Esophagus muscularis mucosa (tissue), 4 donors: Measurements from ENCODE around the gene SLC17A3. TPM values are rescaled to one million over a fixed set of nuclear protein-coding genes. Genes with fewer than 3 reads are reported as not detected.

Experiments
- DNase-seq: peaks from one replicate; pipeline ENCODE4 v3.0.0-alpha.2; 2017; ENCODE audit errors: extremely low spot score
- H3K27ac ChIP-seq, 4 donors: fragments of 200-600 bp; sonication (generic); replicated peaks in 1 of 4; 1 replicate in 3 of 4; 2 replicates in 1 of 4; pipeline ENCODE4 v1.5.1; 2016 to 2019; ENCODE audit warnings: mild to moderate bottlenecking in 1 of 4
- H3K27me3 ChIP-seq, 4 donors: fragments of 200-600 bp; sonication (generic); one replicate each; pipeline versions ENCODE4 v1.5.1 to v1.6.0; 2016 to 2019
- H3K36me3 ChIP-seq, 4 donors: fragments of 200-600 bp; sonication (generic); one replicate each; pipeline ENCODE4 v1.5.1; 2016 to 2019
- H3K4me1 ChIP-seq, 4 donors: fragments of 200-600 bp; sonication (generic); one replicate each; pipeline ENCODE4 v1.5.1; 2016 to 2019
- H3K4me3 ChIP-seq, 4 donors: fragments of 200-600 bp; sonication (generic); 1 replicate in 2 of 4; 2 replicates in 2 of 4; pipeline ENCODE4 v1.5.1; 2016 to 2019; ENCODE audit warnings: mild to moderate bottlenecking in 4 of 4, moderate library complexity in 1 of 4
- H3K9me3 ChIP-seq, 4 donors: fragments of 200-600 bp; sonication (generic); 1 replicate in 3 of 4; 2 replicates in 1 of 4; pipeline ENCODE4 v1.5.1; 2016 to 2019
- EP300 ChIP-seq: sonication (generic); formaldehyde crosslinking; IDR thresholded peaks from one replicate; pipeline ENCODE4 v1.6.1; 2017; ENCODE audit warnings: antibody characterized with exemption
- POLR2A ChIP-seq: fragments of 450-650 bp; IDR thresholded peaks from one replicate; pipeline ENCODE4 v1.6.1; 2017; ENCODE audit warnings: antibody characterized with exemption, moderate library complexity, mild to moderate bottlenecking, low read depth
- POLR2AphosphoS5 ChIP-seq, 2 donors: sonication (generic); formaldehyde crosslinking; IDR thresholded peaks; one replicate each; pipeline ENCODE4 v1.6.1; 2017; ENCODE audit warnings: antibody characterized with exemption in 2 of 2
- WGBS: methylation state at CpG from one replicate; pipeline ENCODE4 v1.1.5; 2018; 5-methylcytosine and 5-hydroxymethylcytosine counted together
- intact Hi-C: fragments of 100-400 bp; cut with DNase I; formaldehyde crosslinking; loops from one replicate; pipeline ENCODE4 v1.15.1; 2023
- total RNA-seq, 4 donors: library from RNA; depleted of rRNA; stranded (reverse); fragments of >200 nt; gene quantifications; one replicate each; pipeline versions ENCODE4 v1.1.0 to v1.2.1, GENCODE V29; 2016
- TF ChIP-seq, protein P1 (sequence below), 3 experiments: fragments of 200-600 bp in 2 of 3; fragments of 450-650 bp in 1 of 3; sonication (generic) in 2 of 3; IDR thresholded peaks; one replicate each; pipeline ENCODE4 v1.5.1; 2017 to 2019; ENCODE audit warnings: antibody characterized with exemption in 3 of 3, mild to moderate bottlenecking in 2 of 3, moderate library complexity in 1 of 3

Gene SLC17A3
- total RNA-seq, 4 donors from 2014 or later = not detected

DNA sequence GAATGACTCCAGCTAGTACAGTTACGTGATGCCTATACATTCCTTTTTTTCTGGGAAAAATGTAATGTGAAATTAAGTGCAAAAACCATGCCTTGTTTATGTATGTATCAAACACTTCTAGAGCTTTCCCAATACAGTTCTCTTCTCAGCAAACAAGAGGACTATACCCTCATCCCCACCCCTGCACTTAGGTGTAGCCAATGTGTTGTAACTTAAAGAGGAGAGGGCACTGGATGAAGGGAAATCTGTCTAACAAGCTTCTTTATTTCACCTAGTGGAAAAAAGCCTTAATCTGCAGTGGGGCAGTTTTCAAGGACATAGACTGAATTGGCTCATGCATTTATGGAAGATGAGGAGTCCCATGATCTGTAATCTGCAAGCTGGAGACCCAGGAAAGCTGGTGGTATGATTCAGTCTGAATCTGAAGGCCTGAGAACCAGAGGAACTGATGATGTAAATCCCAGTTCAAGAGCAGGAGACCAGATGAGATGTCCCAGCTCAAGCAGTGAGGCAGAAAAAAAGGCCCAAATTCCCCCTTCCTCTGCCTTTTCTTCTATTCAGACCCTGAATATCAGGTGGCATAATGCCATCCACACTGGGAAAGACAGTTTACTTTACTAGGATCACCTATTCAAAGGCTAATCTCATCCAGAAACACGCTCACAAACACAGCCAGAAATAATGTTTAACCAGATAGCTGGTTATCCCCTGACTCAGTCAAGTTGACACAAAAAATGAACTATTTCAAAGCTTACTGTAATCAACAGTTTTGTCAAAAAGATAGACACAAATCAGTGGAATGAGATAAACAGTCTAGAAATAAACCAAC, 25.8 kb upstream of the SLC17A3 start:
- 66% methylated on average over 2 of the region's 2 CpGs for WGBS
- intact Hi-C loops = no loop called here
- Histone ChIP-seq H3K27ac (no peak overlapping the region), H3K4me3 (no peak overlapping the region), H3K27me3 (no peaks in the 10 kb centered on the region), H3K36me3 (no peaks in the 10 kb centered on the region), H3K4me1 (no peaks in the 10 kb centered on the region), H3K9me3 (no peaks in the 10 kb centered on the region)
- no peak for DNase-seq
- TF ChIP-seq POLR2A = no peak
- no peak for TF ChIP-seq EP300
- TF ChIP-seq, protein P1, sequence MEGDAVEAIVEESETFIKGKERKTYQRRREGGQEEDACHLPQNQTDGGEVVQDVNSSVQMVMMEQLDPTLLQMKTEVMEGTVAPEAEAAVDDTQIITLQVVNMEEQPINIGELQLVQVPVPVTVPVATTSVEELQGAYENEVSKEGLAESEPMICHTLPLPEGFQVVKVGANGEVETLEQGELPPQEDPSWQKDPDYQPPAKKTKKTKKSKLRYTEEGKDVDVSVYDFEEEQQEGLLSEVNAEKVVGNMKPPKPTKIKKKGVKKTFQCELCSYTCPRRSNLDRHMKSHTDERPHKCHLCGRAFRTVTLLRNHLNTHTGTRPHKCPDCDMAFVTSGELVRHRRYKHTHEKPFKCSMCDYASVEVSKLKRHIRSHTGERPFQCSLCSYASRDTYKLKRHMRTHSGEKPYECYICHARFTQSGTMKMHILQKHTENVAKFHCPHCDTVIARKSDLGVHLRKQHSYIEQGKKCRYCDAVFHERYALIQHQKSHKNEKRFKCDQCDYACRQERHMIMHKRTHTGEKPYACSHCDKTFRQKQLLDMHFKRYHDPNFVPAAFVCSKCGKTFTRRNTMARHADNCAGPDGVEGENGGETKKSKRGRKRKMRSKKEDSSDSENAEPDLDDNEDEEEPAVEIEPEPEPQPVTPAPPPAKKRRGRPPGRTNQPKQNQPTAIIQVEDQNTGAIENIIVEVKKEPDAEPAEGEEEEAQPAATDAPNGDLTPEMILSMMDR (IDR thresholded peaks at IDR 0.05) = no peak
- no peak for TF ChIP-seq POLR2AphosphoS5 (IDR thresholded peaks at IDR 0.05)

GRCh38 chr6:25899123-25899522, 25.1 kb upstream of the SLC17A3 start:
- TF ChIP-seq, protein P1 (IDR thresholded peaks at IDR 0.05) = no peak
- TF ChIP-seq EP300 (no peak), POLR2AphosphoS5 (IDR thresholded peaks at IDR 0.05) (no peak), POLR2A (no peak)
- Histone ChIP-seq H3K27me3 (no peaks in the 10 kb centered on the region), H3K27ac (no peak overlapping the region), H3K36me3 (no peaks in the 10 kb centered on the region), H3K9me3 (no peaks in the 10 kb centered on the region), H3K4me1 (no peaks in the 10 kb centered on the region), H3K4me3 (no peak overlapping the region)
- 60% methylated on average over 2 of the region's 2 CpGs for WGBS
- DNase-seq = no peak
- intact Hi-C loops = no loop called here

DNA sequence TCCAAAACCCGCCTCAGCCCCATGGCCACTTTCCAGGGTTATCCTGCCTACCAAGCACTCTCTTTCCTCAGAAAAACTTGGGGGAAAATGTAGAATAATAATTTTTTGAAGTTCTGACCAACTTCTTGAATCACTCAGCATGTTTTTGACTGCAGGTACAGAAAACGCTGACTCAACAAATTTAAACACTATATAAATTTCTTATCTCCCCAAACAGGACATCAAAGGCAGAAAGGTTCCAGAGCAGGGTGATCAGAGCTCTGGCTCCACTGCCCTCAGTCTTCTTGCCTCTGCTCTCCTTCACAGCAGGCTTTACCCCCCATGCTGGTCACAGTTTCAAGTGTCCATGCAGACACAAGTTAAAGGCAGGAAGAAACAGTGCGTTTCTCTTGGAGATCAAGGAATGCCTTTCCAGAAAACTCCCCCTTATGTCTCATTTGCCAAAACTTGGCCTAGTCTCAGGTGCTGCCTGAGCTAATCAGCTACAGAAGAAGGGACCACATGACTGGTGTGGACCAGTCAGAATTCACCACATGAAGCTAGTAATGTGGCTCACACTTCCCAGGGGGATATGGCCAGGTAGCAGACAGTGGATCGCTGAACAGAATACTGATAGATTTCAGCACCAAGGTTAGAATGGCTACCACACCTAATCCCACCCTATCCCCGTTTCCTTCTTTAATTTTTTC, 24.4 kb upstream of the SLC17A3 start:
- H3K4me1 ChIP-seq = no peaks in the 10 kb centered on the region
- no peaks in the 10 kb centered on the region for H3K36me3 ChIP-seq
- WGBS = 84% methylated on average over 5 of the region's 5 CpGs
- no peak for DNase-seq
- H3K9me3 ChIP-seq = no peaks in the 10 kb centered on the region
- no peak for TF ChIP-seq POLR2A
- TF ChIP-seq, protein P1 (IDR thresholded peaks at IDR 0.05) = no peak
- TF ChIP-seq POLR2AphosphoS5 (IDR thresholded peaks at IDR 0.05) = no peak
- TF ChIP-seq EP300 = no peak
- no peaks in the 10 kb centered on the region for H3K27me3 ChIP-seq
- intact Hi-C loops = no loop called here
- no peak overlapping the region for H3K4me3 ChIP-seq
- no peak overlapping the region for H3K27ac ChIP-seq

- DNase-seq = no peak
- TF ChIP-seq, protein P1 (IDR thresholded peaks at IDR 0.05) = no peak
- TF ChIP-seq EP300 (no peak), POLR2AphosphoS5 (IDR thresholded peaks at IDR 0.05) (no peak), POLR2A (no peak)
- H3K9me3 ChIP-seq = no peaks in the 10 kb centered on the region
- no peaks in the 10 kb centered on the region for H3K4me1 ChIP-seq
- H3K27ac ChIP-seq = no peak overlapping the region
- 71% methylated on average over 3 of the region's 3 CpGs for WGBS
- H3K4me3 ChIP-seq = no peak overlapping the region
- intact Hi-C loops = no loop called here
- no peaks in the 10 kb centered on the region for H3K27me3 ChIP-seq
- no peaks in the 10 kb centered on the region for H3K36me3 ChIP-seq
Measured at GRCh38 chr6:25896252-25896651, 22.2 kb upstream of the SLC17A3 start.
